Measurements from ENCODE around the gene C20orf204. TPM values are rescaled to one million over a fixed set of nuclear protein-coding genes. Genes with fewer than 3 reads are reported as not detected.

The C20orf204 gene
- total and polyA plus RNA-seq, 2 of the 8 experiments (the other 6 are each of a cell fraction or from before 2014, with no cell fraction given) = 0.39 to 0.52 TPM

GRCh38 chr20:64029293-64030117 is 6.5 kb upstream of the C20orf204 start (continued):
- TF ChIP-seq, protein P1, sequence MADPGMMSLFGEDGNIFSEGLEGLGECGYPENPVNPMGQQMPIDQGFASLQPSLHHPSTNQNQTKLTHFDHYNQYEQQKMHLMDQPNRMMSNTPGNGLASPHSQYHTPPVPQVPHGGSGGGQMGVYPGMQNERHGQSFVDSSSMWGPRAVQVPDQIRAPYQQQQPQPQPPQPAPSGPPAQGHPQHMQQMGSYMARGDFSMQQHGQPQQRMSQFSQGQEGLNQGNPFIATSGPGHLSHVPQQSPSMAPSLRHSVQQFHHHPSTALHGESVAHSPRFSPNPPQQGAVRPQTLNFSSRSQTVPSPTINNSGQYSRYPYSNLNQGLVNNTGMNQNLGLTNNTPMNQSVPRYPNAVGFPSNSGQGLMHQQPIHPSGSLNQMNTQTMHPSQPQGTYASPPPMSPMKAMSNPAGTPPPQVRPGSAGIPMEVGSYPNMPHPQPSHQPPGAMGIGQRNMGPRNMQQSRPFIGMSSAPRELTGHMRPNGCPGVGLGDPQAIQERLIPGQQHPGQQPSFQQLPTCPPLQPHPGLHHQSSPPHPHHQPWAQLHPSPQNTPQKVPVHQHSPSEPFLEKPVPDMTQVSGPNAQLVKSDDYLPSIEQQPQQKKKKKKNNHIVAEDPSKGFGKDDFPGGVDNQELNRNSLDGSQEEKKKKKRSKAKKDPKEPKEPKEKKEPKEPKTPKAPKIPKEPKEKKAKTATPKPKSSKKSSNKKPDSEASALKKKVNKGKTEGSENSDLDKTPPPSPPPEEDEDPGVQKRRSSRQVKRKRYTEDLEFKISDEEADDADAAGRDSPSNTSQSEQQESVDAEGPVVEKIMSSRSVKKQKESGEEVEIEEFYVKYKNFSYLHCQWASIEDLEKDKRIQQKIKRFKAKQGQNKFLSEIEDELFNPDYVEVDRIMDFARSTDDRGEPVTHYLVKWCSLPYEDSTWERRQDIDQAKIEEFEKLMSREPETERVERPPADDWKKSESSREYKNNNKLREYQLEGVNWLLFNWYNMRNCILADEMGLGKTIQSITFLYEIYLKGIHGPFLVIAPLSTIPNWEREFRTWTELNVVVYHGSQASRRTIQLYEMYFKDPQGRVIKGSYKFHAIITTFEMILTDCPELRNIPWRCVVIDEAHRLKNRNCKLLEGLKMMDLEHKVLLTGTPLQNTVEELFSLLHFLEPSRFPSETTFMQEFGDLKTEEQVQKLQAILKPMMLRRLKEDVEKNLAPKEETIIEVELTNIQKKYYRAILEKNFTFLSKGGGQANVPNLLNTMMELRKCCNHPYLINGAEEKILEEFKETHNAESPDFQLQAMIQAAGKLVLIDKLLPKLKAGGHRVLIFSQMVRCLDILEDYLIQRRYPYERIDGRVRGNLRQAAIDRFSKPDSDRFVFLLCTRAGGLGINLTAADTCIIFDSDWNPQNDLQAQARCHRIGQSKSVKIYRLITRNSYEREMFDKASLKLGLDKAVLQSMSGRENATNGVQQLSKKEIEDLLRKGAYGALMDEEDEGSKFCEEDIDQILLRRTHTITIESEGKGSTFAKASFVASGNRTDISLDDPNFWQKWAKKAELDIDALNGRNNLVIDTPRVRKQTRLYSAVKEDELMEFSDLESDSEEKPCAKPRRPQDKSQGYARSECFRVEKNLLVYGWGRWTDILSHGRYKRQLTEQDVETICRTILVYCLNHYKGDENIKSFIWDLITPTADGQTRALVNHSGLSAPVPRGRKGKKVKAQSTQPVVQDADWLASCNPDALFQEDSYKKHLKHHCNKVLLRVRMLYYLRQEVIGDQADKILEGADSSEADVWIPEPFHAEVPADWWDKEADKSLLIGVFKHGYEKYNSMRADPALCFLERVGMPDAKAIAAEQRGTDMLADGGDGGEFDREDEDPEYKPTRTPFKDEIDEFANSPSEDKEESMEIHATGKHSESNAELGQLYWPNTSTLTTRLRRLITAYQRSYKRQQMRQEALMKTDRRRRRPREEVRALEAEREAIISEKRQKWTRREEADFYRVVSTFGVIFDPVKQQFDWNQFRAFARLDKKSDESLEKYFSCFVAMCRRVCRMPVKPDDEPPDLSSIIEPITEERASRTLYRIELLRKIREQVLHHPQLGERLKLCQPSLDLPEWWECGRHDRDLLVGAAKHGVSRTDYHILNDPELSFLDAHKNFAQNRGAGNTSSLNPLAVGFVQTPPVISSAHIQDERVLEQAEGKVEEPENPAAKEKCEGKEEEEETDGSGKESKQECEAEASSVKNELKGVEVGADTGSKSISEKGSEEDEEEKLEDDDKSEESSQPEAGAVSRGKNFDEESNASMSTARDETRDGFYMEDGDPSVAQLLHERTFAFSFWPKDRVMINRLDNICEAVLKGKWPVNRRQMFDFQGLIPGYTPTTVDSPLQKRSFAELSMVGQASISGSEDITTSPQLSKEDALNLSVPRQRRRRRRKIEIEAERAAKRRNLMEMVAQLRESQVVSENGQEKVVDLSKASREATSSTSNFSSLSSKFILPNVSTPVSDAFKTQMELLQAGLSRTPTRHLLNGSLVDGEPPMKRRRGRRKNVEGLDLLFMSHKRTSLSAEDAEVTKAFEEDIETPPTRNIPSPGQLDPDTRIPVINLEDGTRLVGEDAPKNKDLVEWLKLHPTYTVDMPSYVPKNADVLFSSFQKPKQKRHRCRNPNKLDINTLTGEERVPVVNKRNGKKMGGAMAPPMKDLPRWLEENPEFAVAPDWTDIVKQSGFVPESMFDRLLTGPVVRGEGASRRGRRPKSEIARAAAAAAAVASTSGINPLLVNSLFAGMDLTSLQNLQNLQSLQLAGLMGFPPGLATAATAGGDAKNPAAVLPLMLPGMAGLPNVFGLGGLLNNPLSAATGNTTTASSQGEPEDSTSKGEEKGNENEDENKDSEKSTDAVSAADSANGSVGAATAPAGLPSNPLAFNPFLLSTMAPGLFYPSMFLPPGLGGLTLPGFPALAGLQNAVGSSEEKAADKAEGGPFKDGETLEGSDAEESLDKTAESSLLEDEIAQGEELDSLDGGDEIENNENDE (IDR thresholded peaks at IDR 0.05; ENCODE audit: insufficient replicate concordance, low read length) = no peak
- TF ChIP-seq KDM4A (IDR thresholded peaks at IDR 0.05; ENCODE audit: low read depth, low read length, severe bottlenecking) (no peak), RBBP5 (IDR thresholded peaks at IDR 0.05; ENCODE audit: borderline replicate concordance, low read depth, low read length) (no peak), SP1 (IDR thresholded peaks at IDR 0.05; ENCODE audit: low read depth, low read length) (no peak), ATF3 (IDR thresholded peaks at IDR 0.05; ENCODE audit: insufficient read depth, low read depth, low read length) (no peak), EZH2 (IDR thresholded peaks at IDR 0.05; ENCODE audit: low read depth, low read length, severe bottlenecking) (no peak), TEAD4 (IDR thresholded peaks at IDR 0.05; ENCODE audit: low read depth, low read length) (no peak), CREB1 (IDR thresholded peaks at IDR 0.05) (no peak), JUND (IDR thresholded peaks at IDR 0.05; ENCODE audit: low read length) (no peak), KDM5A (IDR thresholded peaks at IDR 0.05; ENCODE audit: low read length) (no peak)
